Panc1 (cell line): ENCODE data around the gene SPACA7. TPM values are rescaled to one million over a fixed set of nuclear protein-coding genes. Genes with fewer than 3 reads are reported as not detected.

ENCODE experiments used
- ATAC-seq: fragments of 200-7000 bp; cut with Tn5 transposase; 2 replicates; pipeline ENCODE4 v1.9.1; 2020; ENCODE audit warnings: mild to moderate bottlenecking, moderate library complexity
- BruUV-seq: library from RNA; stranded (reverse); fragments of 400-500 nt; replicated peaks from 2 replicates; lab custom pipeline; 2021; lab: Mats Ljungman, UMichigan
- CTCF ChIA-PET: fragments of 300-600 bp; sonication (Branson Sonifier 250); formaldehyde crosslinking; loops from one replicate; lab custom pipeline; 2022; ENCODE audit warnings: antibody characterized with exemption; lab: Charles Lee
- POLR2A ChIA-PET: fragments of 300-600 bp; sonication (Branson Sonifier 250); formaldehyde crosslinking; loops from one replicate; lab custom pipeline; 2022; ENCODE audit warnings: antibody characterized with exemption; lab: Charles Lee
- DNase-seq: peaks from one replicate; pipeline ENCODE4 v3.0.0-alpha.2; 2010; ENCODE audit warnings: low read depth, low spot score
- H3K27ac ChIP-seq: 2 replicates; pipeline ENCODE4 v1.5.1; 2011; ENCODE audit warnings: mild to moderate bottlenecking, low read length, inconsistent platforms
- H3K27me3 ChIP-seq: fragments of 200-500 bp; sonication (Bioruptor generic); 2 replicates; pipeline ENCODE4 v1.6.0; 2014; ENCODE audit warnings: low read length, inconsistent platforms; ENCODE audit not compliant: control insufficient read depth, insufficient read depth
- H3K36me3 ChIP-seq: fragments of 200-500 bp; sonication (Bioruptor generic); 2 replicates; pipeline ENCODE4 v1.5.1; 2014; ENCODE audit warnings: inconsistent platforms, mild to moderate bottlenecking, low read length, moderate library complexity; ENCODE audit not compliant: control insufficient read depth, insufficient read depth
- H3K4me1 ChIP-seq: 2 replicates; pipeline ENCODE4 v1.5.1; 2011; ENCODE audit warnings: inconsistent platforms, mild to moderate bottlenecking, low read length, moderate library complexity; ENCODE audit not compliant: control insufficient read depth, insufficient read depth
- H3K4me3 ChIP-seq, 2 experiments: 2 replicates each; pipeline ENCODE4 v1.5.1; 2011 to 2012; ENCODE audit warnings: low read depth in 2 of 2, low read length in 2 of 2, mild to moderate bottlenecking in 2 of 2, inconsistent platforms in 1 of 2, moderate library complexity in 1 of 2
- H3K9me3 ChIP-seq: fragments of 200-500 bp; sonication (Bioruptor generic); 2 replicates; pipeline ENCODE4 v1.5.1; 2014; ENCODE audit warnings: low read depth, mild to moderate bottlenecking, inconsistent platforms, low read length, moderate library complexity; ENCODE audit not compliant: control insufficient read depth, insufficient read depth
- CTCF ChIP-seq: fragments of 450-650 bp; IDR thresholded peaks from 2 replicates; pipeline ENCODE4 v1.5.1; 2017; ENCODE audit warnings: mild to moderate bottlenecking
- POLR2AphosphoS5 ChIP-seq: IDR thresholded peaks from 2 replicates; pipeline ENCODE4 v1.6.1; 2012; ENCODE audit warnings: mild to moderate bottlenecking, low read depth, low read length, moderate library complexity
- REST ChIP-seq, 2 experiments: IDR thresholded peaks; 2 replicates each; pipeline ENCODE4 v1.6.1; 2011 to 2012; ENCODE audit warnings: low read depth in 2 of 2, control low read depth in 1 of 2, low read length in 1 of 2, mild to moderate bottlenecking in 1 of 2, moderate library complexity in 1 of 2; ENCODE audit not compliant: insufficient read depth in 1 of 2
- SIN3A ChIP-seq: IDR thresholded peaks from 2 replicates; pipeline ENCODE4 v1.6.1; 2012; ENCODE audit warnings: low read depth, mild to moderate bottlenecking, low read length, moderate library complexity, borderline replicate concordance; ENCODE audit not compliant: insufficient read depth
- TCF7L2 ChIP-seq: IDR thresholded peaks from 2 replicates; pipeline ENCODE4 v1.6.1; 2011; ENCODE audit warnings: mild to moderate bottlenecking, low read depth, low read length, inconsistent platforms
- in situ Hi-C: cut with HindIII; loops from 2 replicates; pipeline ENCODE4 v1.10.0; 2016; ENCODE audit warnings: low sequenced_read_pairs, low pct_unique_long_range_greater_than_20kb
- intact Hi-C: fragments of 100-400 bp; cut with micrococcal nuclease; formaldehyde crosslinking; loops from one replicate; pipeline ENCODE4 v1.10.0; 2022; ENCODE audit not compliant: unreplicated experiment
- total RNA-seq: library from RNA; stranded (reverse); gene quantifications from one replicate; pipeline ENCODE4 v1.2.1, GENCODE V29; 2021; ENCODE audit not compliant: unreplicated experiment

The SPACA7 gene
- total RNA-seq, 1 experiment from 2014 or later = not detected

GRCh38 chr13:112448621-112449544 is 72.7 kb downstream of the SPACA7 start:
- ChIA-PET CTCF (no interaction called here), POLR2A (no interaction called here)
- no TSS peak for BruUV-seq
- H3K9me3 ChIP-seq = no peaks in the 10 kb centered on the region
- no peak overlapping the region for H3K27ac ChIP-seq
- H3K36me3 ChIP-seq = no peaks in the 10 kb centered on the region
- H3K4me1 ChIP-seq = no peaks in the 10 kb centered on the region
- ATAC-seq = no peak
- in situ Hi-C loops (no loop called here), intact Hi-C loops (loop anchor here (10.0 kb wide), 1 partner anchor 94 kb away; no protein-coding TSS in a partner anchor)
- DNase-seq = no peak
- H3K4me3 ChIP-seq = no peak overlapping the region
- no peak for TF ChIP-seq TCF7L2
- no peak for TF ChIP-seq REST (IDR thresholded peaks at IDR 0.05; ENCODE audit: insufficient read depth in 1 of 2, low read depth in 2 of 2, low read length in 1 of 2)
- TF ChIP-seq CTCF = no peak
- TF ChIP-seq POLR2AphosphoS5 = no peak
- no peaks in the 10 kb centered on the region; the same call in 1 of the 2 replicates for H3K27me3 ChIP-seq

- intact Hi-C loops = loop anchor here (10.0 kb wide), 1 partner anchor 95 kb away; no protein-coding TSS in a partner anchor
Observed at GRCh38 chr13:112449545-112449930, 73.4 kb downstream of the SPACA7 start.

More at GRCh38 chr13:112449545-112449930, 73.4 kb downstream of the SPACA7 start:
- Histone ChIP-seq H3K27ac (no peak overlapping the region), H3K36me3 (no peaks in the 10 kb centered on the region), H3K4me3 (no peak overlapping the region), H3K27me3 (no peaks in the 10 kb centered on the region; the same call in 1 of the 2 replicates), H3K9me3 (no peaks in the 10 kb centered on the region), H3K4me1 (no peaks in the 10 kb centered on the region)
- POLR2A ChIA-PET = no interaction called here
- CTCF ChIA-PET = no interaction called here
- in situ Hi-C loops = no loop called here
- TF ChIP-seq REST (IDR thresholded peaks at IDR 0.05; ENCODE audit: insufficient read depth in 1 of 2, low read depth in 2 of 2, low read length in 1 of 2) = no peak
- no peak for TF ChIP-seq TCF7L2
- no peak for TF ChIP-seq CTCF
- TF ChIP-seq POLR2AphosphoS5 = no peak
- TF ChIP-seq SIN3A = no peak
- BruUV-seq = no TSS peak
- DNase-seq = no peak
- no peak for ATAC-seq
